MCF 10A (cell line): Measurements from ENCODE around the gene GPC3. TPM values are rescaled to one million over a fixed set of nuclear protein-coding genes. Genes with fewer than 3 reads are reported as not detected.

Experiments
- BruUV-seq: library from RNA; stranded (reverse); fragments of 400-500 nt; replicated peaks from 2 replicates; lab custom pipeline; 2021; lab: Mats Ljungman, UMichigan
- CTCF ChIA-PET: fragments of 300-600 bp; sonication (Branson Sonifier 250); formaldehyde crosslinking; extraction: SDS; loops from one replicate; lab custom pipeline; 2021; ENCODE audit warnings: antibody characterized with exemption, inconsistent platforms; lab: Yijun Ruan, JAX
- POLR2A ChIA-PET: fragments of 300-600, 350-650 bp; sonication (Branson Sonifier 250); formaldehyde crosslinking; extraction: SDS; loops from one replicate; lab custom pipeline; 2020; ENCODE audit warnings: antibody characterized with exemption, inconsistent platforms; lab: Yijun Ruan, JAX
- DNase-seq: peaks from one replicate; pipeline ENCODE4 v3.0.0-alpha.2; 2018; ENCODE audit not compliant: unreplicated experiment
- H3K27ac Mint-ChIP-seq: one replicate; pipeline ENCODE4 v1.8.0; 2022; ENCODE audit warnings: mild to moderate bottlenecking, low read depth, mixed read lengths; ENCODE audit not compliant: unreplicated experiment
- H3K27me3 Mint-ChIP-seq: one replicate; pipeline ENCODE4 v1.8.0; 2022; ENCODE audit warnings: mixed read lengths; ENCODE audit not compliant: insufficient read depth, unreplicated experiment
- H3K36me3 Mint-ChIP-seq: one replicate; pipeline ENCODE4 v1.8.0; 2022; ENCODE audit warnings: mild to moderate bottlenecking, moderate library complexity, mixed read lengths; ENCODE audit not compliant: insufficient read depth, unreplicated experiment
- H3K4me1 Mint-ChIP-seq: one replicate; pipeline ENCODE4 v1.8.0; 2022; ENCODE audit warnings: mixed read lengths; ENCODE audit not compliant: insufficient read depth, unreplicated experiment
- H3K4me3 Mint-ChIP-seq: one replicate; pipeline ENCODE4 v1.8.0; 2022; ENCODE audit warnings: mild to moderate bottlenecking, moderate library complexity, mixed read lengths; ENCODE audit not compliant: unreplicated experiment
- H3K9me3 Mint-ChIP-seq: one replicate; pipeline ENCODE4 v1.8.0; 2022; ENCODE audit warnings: mixed read lengths; ENCODE audit not compliant: unreplicated experiment
- intact Hi-C: fragments of 100-400 bp; cut with micrococcal nuclease; formaldehyde crosslinking; loops from 2 replicates; pipeline ENCODE4 v1.14.1; 2022
- total RNA-seq: library from RNA; stranded (reverse); gene quantifications from 2 replicates; pipeline ENCODE4 v1.2.3, GENCODE V29; 2022
- TF ChIP-seq, protein P1 (sequence below): fragments of 200-600 bp; IDR thresholded peaks from one replicate; pipeline ENCODE4 v1.8.0; 2022; ENCODE audit warnings: antibody characterized with exemption, mild to moderate bottlenecking; ENCODE audit not compliant: unreplicated experiment

The GPC3 gene
- total RNA-seq, 1 experiment from 2014 or later: 0.37 TPM

DNA sequence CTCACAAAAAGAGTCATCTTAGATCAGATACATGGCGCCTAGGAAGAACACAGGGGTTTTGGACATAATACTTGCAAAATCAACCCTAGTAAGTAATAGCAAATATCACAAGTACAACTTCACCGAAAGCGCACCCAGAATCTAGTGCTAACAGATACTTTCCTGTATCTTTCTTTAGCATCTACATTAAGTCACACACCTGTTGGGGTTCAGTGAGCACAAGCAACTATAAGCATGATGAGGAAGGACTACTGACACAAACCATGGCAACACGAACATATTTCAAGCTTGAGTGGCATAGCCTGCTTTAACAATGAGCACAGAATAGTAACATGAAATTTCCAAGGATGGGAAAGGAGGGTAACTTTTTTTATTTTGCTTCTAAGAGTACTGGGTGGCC is 116.1 kb downstream of the GPC3 start:
- intact Hi-C loops: no loop called here
- H3K27ac Mint-ChIP-seq: no peak overlapping the region
- CTCF ChIA-PET: no interaction called here

DNA sequence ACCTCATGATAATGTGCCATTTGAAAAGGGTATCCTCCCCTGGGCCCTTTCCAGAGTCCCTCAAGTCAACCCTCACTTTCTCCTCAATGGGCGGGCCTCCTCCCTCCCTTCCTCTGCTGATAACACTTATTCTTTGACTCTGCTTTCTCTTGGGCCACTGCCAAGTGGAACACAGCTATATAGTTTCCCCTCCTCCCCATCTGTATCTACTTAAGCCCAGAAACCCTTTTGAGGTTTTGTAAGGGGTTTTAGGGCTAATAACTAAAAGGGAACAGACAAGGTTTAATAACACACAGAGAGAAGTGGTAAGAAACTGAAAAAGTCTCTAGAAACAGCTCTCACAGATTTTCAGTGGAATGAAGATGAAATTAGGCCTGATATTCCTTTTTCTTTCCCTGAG is 116.7 kb downstream of the GPC3 start:
- Mint-ChIP-seq H3K27ac (no peak overlapping the region), H3K36me3 (no peaks in the 10 kb centered on the region), H3K27me3 (peaks cover 52% of the 10 kb centered on the region), H3K4me3 (no peak overlapping the region), H3K9me3 (peaks cover 7% of the 10 kb centered on the region), H3K4me1 (no peaks in the 10 kb centered on the region)
- no peak for DNase-seq
- POLR2A ChIA-PET: no interaction called here
- no TSS peak for BruUV-seq
- intact Hi-C loops: no loop called here
- CTCF ChIA-PET: no interaction called here
- TF ChIP-seq, protein P1, sequence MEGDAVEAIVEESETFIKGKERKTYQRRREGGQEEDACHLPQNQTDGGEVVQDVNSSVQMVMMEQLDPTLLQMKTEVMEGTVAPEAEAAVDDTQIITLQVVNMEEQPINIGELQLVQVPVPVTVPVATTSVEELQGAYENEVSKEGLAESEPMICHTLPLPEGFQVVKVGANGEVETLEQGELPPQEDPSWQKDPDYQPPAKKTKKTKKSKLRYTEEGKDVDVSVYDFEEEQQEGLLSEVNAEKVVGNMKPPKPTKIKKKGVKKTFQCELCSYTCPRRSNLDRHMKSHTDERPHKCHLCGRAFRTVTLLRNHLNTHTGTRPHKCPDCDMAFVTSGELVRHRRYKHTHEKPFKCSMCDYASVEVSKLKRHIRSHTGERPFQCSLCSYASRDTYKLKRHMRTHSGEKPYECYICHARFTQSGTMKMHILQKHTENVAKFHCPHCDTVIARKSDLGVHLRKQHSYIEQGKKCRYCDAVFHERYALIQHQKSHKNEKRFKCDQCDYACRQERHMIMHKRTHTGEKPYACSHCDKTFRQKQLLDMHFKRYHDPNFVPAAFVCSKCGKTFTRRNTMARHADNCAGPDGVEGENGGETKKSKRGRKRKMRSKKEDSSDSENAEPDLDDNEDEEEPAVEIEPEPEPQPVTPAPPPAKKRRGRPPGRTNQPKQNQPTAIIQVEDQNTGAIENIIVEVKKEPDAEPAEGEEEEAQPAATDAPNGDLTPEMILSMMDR: no peak

More for the DNA sequence above, 116.1 kb downstream of the GPC3 start:
- no TSS peak for BruUV-seq
- H3K27me3 Mint-ChIP-seq: peaks cover 57% of the 10 kb centered on the region
- TF ChIP-seq, protein P1: no peak
- POLR2A ChIA-PET: no interaction called here
- H3K9me3 Mint-ChIP-seq: peaks cover 7% of the 10 kb centered on the region
- no peak for DNase-seq
- H3K4me3 Mint-ChIP-seq: no peak overlapping the region
- H3K4me1 Mint-ChIP-seq: no peaks in the 10 kb centered on the region
- H3K36me3 Mint-ChIP-seq: no peaks in the 10 kb centered on the region

DNA sequence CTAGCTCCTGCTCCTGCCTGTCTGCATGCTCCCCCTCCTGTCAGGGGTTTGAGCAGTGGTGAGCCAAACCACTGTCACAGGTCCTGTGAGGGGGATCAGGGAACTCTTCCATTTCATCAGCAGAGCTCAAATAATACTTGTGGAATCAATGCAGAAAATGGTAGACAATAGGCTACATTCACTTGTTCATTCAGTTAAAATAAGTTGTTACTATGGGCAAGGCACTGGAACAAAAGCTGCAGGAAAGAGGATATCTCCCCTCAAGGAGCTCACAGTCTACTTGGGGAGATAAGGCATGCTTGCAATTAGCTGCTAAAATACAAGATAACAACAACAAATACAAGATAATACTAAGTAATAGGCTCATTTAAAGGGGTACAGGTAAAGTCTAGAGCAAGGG is 117.1 kb downstream of the GPC3 start:
- POLR2A ChIA-PET: no interaction called here
- BruUV-seq: no TSS peak
- intact Hi-C loops: no loop called here
- Mint-ChIP-seq H3K36me3 (no peaks in the 10 kb centered on the region), H3K4me1 (no peaks in the 10 kb centered on the region), H3K4me3 (no peak overlapping the region), H3K27ac (no peak overlapping the region), H3K27me3 (peaks cover 50% of the 10 kb centered on the region), H3K9me3 (peaks cover 7% of the 10 kb centered on the region)
- DNase-seq: no peak
- CTCF ChIA-PET: no interaction called here
- TF ChIP-seq, protein P1: no peak

DNA sequence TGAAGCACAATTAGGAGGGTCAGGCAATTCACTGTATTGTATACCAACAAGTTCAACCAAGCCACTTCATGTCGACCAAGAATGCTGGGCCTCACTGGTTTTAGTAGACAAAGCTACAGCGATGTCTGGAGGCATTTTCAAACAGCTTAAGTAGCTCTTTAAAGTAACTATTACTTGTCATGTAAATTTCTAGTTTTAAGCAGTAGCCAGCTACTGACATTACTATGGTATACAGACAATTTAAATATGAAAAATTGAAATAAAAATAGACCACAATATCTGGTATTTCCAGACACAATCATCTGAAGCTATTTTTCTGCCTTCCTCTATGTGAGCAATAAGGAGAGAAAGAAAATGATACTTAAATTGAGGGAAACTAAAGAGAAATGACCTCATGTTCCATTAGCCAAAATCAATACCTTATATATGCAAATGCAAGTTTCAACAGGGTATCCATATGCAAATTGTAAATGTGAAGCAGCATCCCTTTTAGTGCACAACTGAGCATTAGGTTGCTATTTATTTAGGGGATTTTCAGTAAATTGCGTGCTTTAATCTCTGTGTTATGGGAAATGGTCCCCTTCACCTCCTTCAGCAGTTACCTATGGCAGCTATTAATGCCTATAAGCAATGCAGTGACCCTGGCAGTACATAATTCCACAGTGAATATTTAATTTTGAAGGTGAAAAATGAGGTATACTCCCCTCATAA is 119.5 kb downstream of the GPC3 start:
- TF ChIP-seq, protein P1: no peak
- intact Hi-C loops: no loop called here
- Mint-ChIP-seq H3K4me3 (no peak overlapping the region), H3K9me3 (peaks cover 6% of the 10 kb centered on the region), H3K4me1 (no peaks in the 10 kb centered on the region), H3K27ac (no peak overlapping the region), H3K27me3 (peaks cover 51% of the 10 kb centered on the region), H3K36me3 (no peaks in the 10 kb centered on the region)
- no TSS peak for BruUV-seq
- POLR2A ChIA-PET: interaction anchor here (0.5 kb wide), 1 partner anchor 15 kb away, joined by 3 read pairs; no protein-coding TSS in a partner anchor
- CTCF ChIA-PET: interaction anchor here (0.6 kb wide), 1 partner anchor 19 kb away, joined by 5 read pairs; no protein-coding TSS in a partner anchor
- no peak for DNase-seq
